OCI-LY7 (cell line): ENCODE measurements around the gene GNB1L. TPM values are rescaled to one million over a fixed set of nuclear protein-coding genes. Genes with fewer than 3 reads are reported as not detected.
"Not testable (repeated sequence)": the region's sequence is repeated elsewhere in the genome, so short reads cannot be mapped to it uniquely, and the experiment has no call there.

Source experiments
- BruUV-seq: library from RNA; stranded (reverse); fragments of 400-500 nt; replicated peaks from 2 replicates; lab custom pipeline; 2021; lab: Mats Ljungman, UMichigan
- CTCF ChIA-PET: fragments of 300-600 bp; sonication (Branson Sonifier 250); formaldehyde crosslinking; loops from one replicate; lab custom pipeline; 2022; ENCODE audit warnings: antibody characterized with exemption; ENCODE audit not compliant: unreplicated experiment; lab: Charles Lee
- POLR2A ChIA-PET: fragments of 300-600 bp; sonication (Branson Sonifier 250); formaldehyde crosslinking; loops from one replicate; lab custom pipeline; 2022; ENCODE audit warnings: antibody characterized with exemption; lab: Charles Lee
- DNase-seq: peaks from one replicate; pipeline ENCODE4 v3.0.0-alpha.2; 2015; ENCODE audit warnings: low spot score
- H2AFZ ChIP-seq: fragments of 200-600 bp; sonication (generic), shearing (Covaris generic); 2 replicates; pipeline ENCODE4 v1.6.1; 2014; ENCODE audit warnings: mild to moderate bottlenecking, antibody characterized with exemption, low read length, moderate library complexity
- H3K27ac ChIP-seq: fragments of 200-600 bp; sonication (generic); 2 replicates; pipeline ENCODE4 v1.5.1; 2014; ENCODE audit warnings: mixed run types, low read depth, mild to moderate bottlenecking, moderate library complexity, low read length, inconsistent platforms; ENCODE audit not compliant: poor library complexity, severe bottlenecking
- H3K36me3 ChIP-seq: fragments of 200-600 bp; sonication (generic); 2 replicates; pipeline ENCODE4 v1.6.1; 2014; ENCODE audit warnings: mild to moderate bottlenecking, antibody characterized with exemption, low read length, moderate library complexity, mixed read lengths; ENCODE audit not compliant: insufficient read depth
- H3K4me1 ChIP-seq: fragments of 200-600 bp; sonication (generic); 2 replicates; pipeline ENCODE4 v1.5.1; 2014; ENCODE audit warnings: mild to moderate bottlenecking, low read length; ENCODE audit not compliant: insufficient read depth, poor library complexity, severe bottlenecking
- H3K4me2 ChIP-seq: fragments of 200-600 bp; sonication (generic); 2 replicates; pipeline ENCODE4 v1.6.1; 2014; ENCODE audit warnings: mild to moderate bottlenecking, low read length
- H3K4me3 ChIP-seq: fragments of 200-600 bp; sonication (generic); 2 replicates; pipeline ENCODE4 v1.5.1; 2014; ENCODE audit warnings: mild to moderate bottlenecking, low read depth, low read length; ENCODE audit not compliant: poor library complexity, severe bottlenecking
- H3K79me2 ChIP-seq: fragments of 200-600 bp; sonication (generic); 2 replicates; pipeline ENCODE4 v1.6.1; 2016; ENCODE audit warnings: low read depth, mild to moderate bottlenecking, low read length, moderate library complexity, mixed read lengths; ENCODE audit not compliant: insufficient read depth
- H3K9me2 ChIP-seq: fragments of 200-600 bp; sonication (generic); 2 replicates; pipeline ENCODE4 v1.6.1; 2016; ENCODE audit warnings: mild to moderate bottlenecking, low read length, mixed read lengths; ENCODE audit not compliant: insufficient read depth
- H3K9me3 ChIP-seq: fragments of 200-600 bp; sonication (generic); 2 replicates; pipeline ENCODE4 v1.6.1; 2014; ENCODE audit warnings: mild to moderate bottlenecking, mixed run types, low read length, mixed read lengths
- H4K20me1 ChIP-seq: fragments of 200-600 bp; sonication (generic); 2 replicates; pipeline ENCODE4 v1.6.1; 2014; ENCODE audit warnings: mild to moderate bottlenecking, antibody characterized with exemption, low read length, moderate library complexity, mixed read lengths; ENCODE audit not compliant: insufficient read depth
- CTCF ChIP-seq: fragments of 200-600 bp; sonication (generic); conservative IDR thresholded peaks from 2 replicates; pipeline ENCODE4 v1.5.1; 2014; ENCODE audit warnings: mild to moderate bottlenecking, antibody characterized with exemption, low read length, moderate library complexity, mixed read lengths
- EZH2phosphoT487 ChIP-seq: fragments of 200-600 bp; sonication (generic); IDR thresholded peaks from 2 replicates; pipeline ENCODE4 v1.6.1; 2018; ENCODE audit warnings: low read depth, borderline replicate concordance, mild to moderate bottlenecking, mixed run types, antibody characterized with exemption, low read length, moderate library complexity, mixed read lengths
- intact Hi-C: fragments of 100-400 bp; cut with micrococcal nuclease; formaldehyde crosslinking; loops from one replicate; pipeline ENCODE4 v1.10.0; 2022; ENCODE audit not compliant: unreplicated experiment
- total RNA-seq, 2 experiments: library from RNA; depleted of rRNA in 1 of 2; stranded (reverse); fragments of >200 nt in 1 of 2; shearing (Covaris generic) in 1 of 2; gene quantifications; 2 replicates each; pipeline ENCODE4 v1.2.3, GENCODE V29; 2014 to 2022

The GNB1L gene
- total RNA-seq, 2 experiments from 2014 or later: 13.1 to 26.7 TPM

DNA sequence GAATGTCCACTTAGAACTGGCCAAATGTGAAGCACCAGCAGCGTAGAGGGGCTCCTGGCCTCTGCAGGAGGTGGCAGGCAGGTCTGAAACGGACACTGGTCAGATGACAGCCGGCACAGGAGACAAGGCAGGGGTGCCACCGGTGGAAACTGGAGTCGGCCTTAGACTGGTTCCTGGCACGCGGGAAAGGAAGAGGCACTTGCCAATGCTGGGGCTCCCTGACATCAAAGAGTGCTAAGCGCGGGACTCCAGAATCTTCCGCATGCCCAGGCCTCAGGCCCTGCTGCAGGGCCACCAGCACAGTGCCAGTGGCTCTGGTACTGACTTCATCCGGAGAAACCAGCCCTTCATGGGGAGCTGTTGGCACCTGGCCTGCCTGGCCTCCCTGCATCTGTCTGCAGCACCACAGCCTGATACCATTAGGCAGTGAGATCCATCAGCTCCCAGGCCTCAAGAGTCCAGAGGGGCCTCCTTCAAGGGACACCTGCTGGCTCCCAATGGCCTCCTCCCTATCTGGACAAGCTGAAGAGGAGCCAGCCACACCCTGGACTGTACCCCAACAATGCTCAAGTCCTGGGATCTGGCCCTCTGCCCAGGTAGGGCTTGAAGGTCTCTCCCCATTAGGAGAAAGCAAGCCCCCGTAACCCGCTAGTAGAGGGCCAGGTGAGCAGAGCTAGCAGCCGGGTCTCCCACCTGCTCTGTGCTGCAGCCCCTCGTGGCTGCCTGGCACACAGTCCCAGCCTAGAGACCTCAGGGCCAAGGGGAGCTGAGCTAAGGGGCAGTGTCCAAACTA, 29.7 kb upstream of the GNB1L start:
- H3K4me2 ChIP-seq: no peak overlapping the region
- H3K27ac ChIP-seq: no peak overlapping the region
- H3K79me2 ChIP-seq: peaks cover 24% of the 10 kb centered on the region
- no peaks in the 10 kb centered on the region for H3K36me3 ChIP-seq
- H3K4me1 ChIP-seq: peaks cover 47% of the 10 kb centered on the region
- no peaks in the 10 kb centered on the region for H3K9me3 ChIP-seq
- no peak overlapping the region for H2AFZ ChIP-seq
- no peak overlapping the region for H3K4me3 ChIP-seq
- no peaks in the 10 kb centered on the region for H4K20me1 ChIP-seq
- TF ChIP-seq EZH2phosphoT487 (no peak), CTCF (no peak)
- ChIA-PET CTCF (no interaction called here), POLR2A (interaction anchor here (0.9 kb wide), 1 partner anchor 29 kb away, joined by 3 read pairs; no protein-coding TSS in a partner anchor)
- intact Hi-C loops: no loop called here
- no TSS peak for BruUV-seq
- DNase-seq: no peak
- no peaks in the 10 kb centered on the region for H3K9me2 ChIP-seq

DNA sequence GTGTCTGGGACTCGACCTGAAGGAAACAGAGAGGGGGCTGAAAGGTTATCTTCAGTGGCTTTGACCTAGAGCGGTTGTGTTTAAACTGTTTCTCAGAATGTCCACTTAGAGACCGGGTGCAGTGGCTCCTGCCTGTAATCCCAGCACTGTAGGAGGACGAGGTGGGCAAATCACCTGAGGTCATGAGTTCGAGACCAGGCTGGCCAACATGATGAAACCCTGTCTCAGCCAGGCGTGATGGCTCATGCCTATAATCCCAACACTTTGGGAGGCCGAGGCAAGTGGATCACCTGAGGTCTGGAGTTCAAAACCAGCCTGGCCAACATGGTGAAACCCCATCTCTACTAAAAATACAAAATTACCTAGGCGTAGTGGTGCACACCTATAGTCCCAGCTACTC, 28.8 kb upstream of the GNB1L start:
- H3K4me1 ChIP-seq: peaks cover 38% of the 10 kb centered on the region
- BruUV-seq, CTCF ChIA-PET: not testable (repeated sequence)

GRCh38 chr22:19882446-19883381, 28.0 kb upstream of the GNB1L start:
- no peak for TF ChIP-seq CTCF
- no peak for TF ChIP-seq EZH2phosphoT487
- Histone ChIP-seq H2AFZ (no peak overlapping the region), H3K9me3 (no peaks in the 10 kb centered on the region), H3K36me3 (no peaks in the 10 kb centered on the region), H3K9me2 (no peaks in the 10 kb centered on the region), H3K79me2 (peaks cover 7% of the 10 kb centered on the region; the same call in 1 of the 2 replicates), H4K20me1 (no peaks in the 10 kb centered on the region), H3K27ac (no peak overlapping the region), H3K4me1 (peaks cover 30% of the 10 kb centered on the region), H3K4me3 (no peak overlapping the region), H3K4me2 (no peak overlapping the region)
- no peak for DNase-seq
- ChIA-PET POLR2A (no interaction called here), CTCF (no interaction called here)
- intact Hi-C loops: no loop called here
- BruUV-seq: no TSS peak

More for the DNA sequence above, 28.8 kb upstream of the GNB1L start:
- H4K20me1 ChIP-seq, DNase-seq, H3K9me2 ChIP-seq, intact Hi-C loops, H3K4me2 ChIP-seq, POLR2A ChIA-PET, H3K36me3 ChIP-seq, H3K27ac ChIP-seq, H2AFZ ChIP-seq, H3K4me3 ChIP-seq, H3K9me3 ChIP-seq: not testable (repeated sequence)
- peaks cover 15% of the 10 kb centered on the region; the same call in 1 of the 2 replicates for H3K79me2 ChIP-seq
